ENCODE results near the gene CCHCR1.

The CCHCR1 gene

GRCh38 chr6:31125586-31126363 is 31.8 kb downstream of the CCHCR1 start:
- no peak for DNase-seq

GRCh38 chr6:31125162-31125561 is 32.4 kb downstream of the CCHCR1 start:
- no peak for DNase-seq

- DNase-seq, result no peak
These were observed 34.6 kb downstream of the CCHCR1 start for GRCh38 chr6:31122791-31123706.

GRCh38 chr6:31121131-31121790 is 36.3 kb downstream of the CCHCR1 start:
- DNase-seq, result no peak

- DNase-seq, result no peak
These were observed 37.3 kb downstream of the CCHCR1 start, which contains the start of gene CDSN for GRCh38 chr6:31120151-31120915. Gene CDSN, minus strand, starts transcription at chr6:31120446. Its CDS starts 27 bp downstream, at chr6:31120419.

- no peak for DNase-seq
These were observed 39.4 kb downstream of the CCHCR1 start for GRCh38 chr6:31118178-31118577.

GRCh38 chr6:31116661-31117385 is 40.8 kb downstream of the CCHCR1 start:
- no peak for DNase-seq

- no peak for DNase-seq
These were observed 41.6 kb downstream of the CCHCR1 start for GRCh38 chr6:31115941-31116560.

GRCh38 chr6:31114970-31115849 is 42.4 kb downstream of the CCHCR1 start:
- DNase-seq, result no peak

- DNase-seq, result no peak
These were observed 43.1 kb downstream of the CCHCR1 start, which contains the start of gene PSORS1C1 for GRCh38 chr6:31114541-31114878. Gene PSORS1C1, plus strand, starts transcription at chr6:31114800. Its CDS starts 14,833 bp downstream, at chr6:31129633.

- no peak for DNase-seq
These were observed 43.6 kb downstream of the CCHCR1 start for GRCh38 chr6:31113861-31114540.

GRCh38 chr6:31112478-31112877 is 45.1 kb downstream of the CCHCR1 start, which contains the start of gene C6orf15:
Gene C6orf15, minus strand, starts transcription at chr6:31112575. Its CDS starts 20 bp downstream, at chr6:31112555.
- no peak for DNase-seq

GRCh38 chr6:31111712-31112111 is 45.9 kb downstream of the CCHCR1 start:
- DNase-seq, result no peak

GRCh38 chr6:31110825-31111582 is 46.6 kb downstream of the CCHCR1 start:
- no peak for DNase-seq

GRCh38 chr6:31107052-31107451 is 50.5 kb downstream of the CCHCR1 start:
- DNase-seq, result no peak

- DNase-seq, result no peak
These were observed 54.5 kb downstream of the CCHCR1 start for GRCh38 chr6:31103136-31103535.

- no peak for DNase-seq
These were observed 59.1 kb downstream of the CCHCR1 start for GRCh38 chr6:31098449-31098938.

GRCh38 chr6:31096656-31097055 is 60.9 kb downstream of the CCHCR1 start:
- DNase-seq, result no peak

GRCh38 chr6:31096215-31096614 is 61.4 kb downstream of the CCHCR1 start:
- DNase-seq, result no peak

Data from stimulated activated CD4-positive, alpha-beta T cell treated with anti-CD3 and anti-CD28 coated beads, Interleukin-12 subunit alpha, Interleukin-12 subunit beta, amount 100 ng/mL, for 4 hours (primary cell).